PC-9 (cell line): Measurements from ENCODE around the gene RNF19B. TPM values are rescaled to one million over a fixed set of nuclear protein-coding genes. Genes with fewer than 3 reads are reported as not detected.

Experiments
- BruUV-seq: library from RNA; stranded (reverse); fragments of 400-500 nt; replicated peaks from 2 replicates; lab custom pipeline; 2021; lab: Mats Ljungman, UMichigan
- CTCF ChIA-PET: fragments of 300-600 bp; sonication (Branson Sonifier 250); formaldehyde crosslinking; loops from one replicate; lab custom pipeline; 2022; ENCODE audit warnings: antibody characterized with exemption; lab: Charles Lee
- POLR2A ChIA-PET: fragments of 300-600 bp; sonication (Branson Sonifier 250); formaldehyde crosslinking; loops from one replicate; lab custom pipeline; 2022; ENCODE audit warnings: antibody characterized with exemption; ENCODE audit not compliant: unreplicated experiment; lab: Charles Lee
- DNase-seq, 2 experiments: peaks; one replicate each; pipeline versions ENCODE4 v3.0.0 to v3.0.0-alpha.2; 2015 to 2022; ENCODE audit warnings: mixed read lengths in 1 of 2
- H2AFZ ChIP-seq: fragments of 200-600 bp; sonication (generic); 2 replicates; pipeline ENCODE4 v1.8.1; 2017; ENCODE audit warnings: antibody characterized with exemption
- H3F3A ChIP-seq: fragments of 200-600 bp; sonication (generic); 2 replicates; pipeline ENCODE4 v1.8.1; 2017; ENCODE audit warnings: antibody characterized with exemption, mild to moderate bottlenecking, low read depth; ENCODE audit not compliant: insufficient read depth
- H3K27ac ChIP-seq: fragments of 200-600 bp; sonication (generic); 2 replicates; pipeline ENCODE4 v1.6.1; 2016; ENCODE audit warnings: mixed run types
- H3K27me3 ChIP-seq: fragments of 200-600 bp; sonication (generic); 2 replicates; pipeline ENCODE4 v1.6.1; 2016; ENCODE audit warnings: low read depth, mixed run types; ENCODE audit not compliant: insufficient read depth
- H3K36me3 ChIP-seq: fragments of 200-600 bp; sonication (generic); 2 replicates; pipeline ENCODE4 v1.6.1; 2016; ENCODE audit warnings: low read depth, mixed run types
- H3K4me1 ChIP-seq: fragments of 200-600 bp; sonication (generic); replicated peaks from 2 replicates; pipeline ENCODE4 v1.6.1; 2016; ENCODE audit warnings: mixed run types; ENCODE audit not compliant: insufficient read depth
- H3K4me2 ChIP-seq: fragments of 200-600 bp; sonication (generic); 2 replicates; pipeline ENCODE4 v1.6.1; 2017; ENCODE audit warnings: mixed run types
- H3K4me3 ChIP-seq: fragments of 200-600 bp; sonication (generic); 2 replicates; pipeline ENCODE4 v1.6.1; 2016; ENCODE audit warnings: mixed run types
- H3K79me2 ChIP-seq: fragments of 200-600 bp; sonication (generic); 2 replicates; pipeline ENCODE4 v1.6.1; 2017; ENCODE audit warnings: low read depth, mixed run types
- H3K9me2 ChIP-seq: fragments of 200-600 bp; sonication (generic); 2 replicates; pipeline ENCODE4 v1.8.1; 2017; ENCODE audit warnings: mild to moderate bottlenecking; ENCODE audit not compliant: insufficient read depth
- H3K9me3 ChIP-seq: fragments of 200-600 bp; sonication (generic); 2 replicates; pipeline ENCODE4 v1.8.1; 2016; ENCODE audit warnings: low read depth; ENCODE audit not compliant: insufficient read depth
- H4K20me1 ChIP-seq: fragments of 200-600 bp; sonication (generic); 2 replicates; pipeline ENCODE4 v1.8.1; 2017; ENCODE audit not compliant: insufficient read depth
- CTCF ChIP-seq: fragments of 200-600 bp; sonication (generic); conservative IDR thresholded peaks from 2 replicates; pipeline ENCODE4 v1.6.1; 2017; ENCODE audit warnings: mixed run types, antibody characterized with exemption, mild to moderate bottlenecking, moderate library complexity
- EZH2 ChIP-seq: fragments of 200-600 bp; sonication (generic); IDR thresholded peaks from 2 replicates; pipeline ENCODE4 v1.8.0; 2017; ENCODE audit warnings: antibody characterized with exemption, low read depth
- intact Hi-C: fragments of 100-400 bp; cut with micrococcal nuclease; formaldehyde crosslinking; loops from one replicate; pipeline ENCODE4 v1.10.0; 2022; ENCODE audit not compliant: unreplicated experiment
- total RNA-seq: library from RNA; stranded (reverse); gene quantifications from 2 replicates; pipeline ENCODE4 v1.2.3, GENCODE V29; 2021

RNF19B gene
- total RNA-seq, 1 experiment from 2014 or later: 25.4 TPM

GRCh38 chr1:32889731-32890278, 74.8 kb downstream of the RNF19B start:
- no peaks in the 10 kb centered on the region for H3K36me3 ChIP-seq
- peaks cover 8% of the 10 kb centered on the region; the same call in 1 of the 2 replicates for H3K27me3 ChIP-seq
- POLR2A ChIA-PET: interaction anchor here (0.6 kb wide), 1 partner anchor 178 kb away, joined by 3 read pairs; no protein-coding TSS in a partner anchor

GRCh38 chr1:32888677-32889420, 75.8 kb downstream of the RNF19B start:
- H3K27ac ChIP-seq: no peak overlapping the region
- no peak for DNase-seq
- H2AFZ ChIP-seq: no peak overlapping the region
- H3F3A ChIP-seq: no peaks in the 10 kb centered on the region
- no peak for TF ChIP-seq CTCF
- no peak for TF ChIP-seq EZH2
- no peak overlapping the region for H3K4me2 ChIP-seq
- no peak overlapping the region for H3K4me3 ChIP-seq
- ChIA-PET CTCF (no interaction called here), POLR2A (no interaction called here)
- no peaks in the 10 kb centered on the region for H3K36me3 ChIP-seq
- no peaks in the 10 kb centered on the region for H3K9me2 ChIP-seq
- BruUV-seq: no TSS peak
- intact Hi-C loops: no loop called here
- H3K9me3 ChIP-seq: no peaks in the 10 kb centered on the region
- no peaks in the 10 kb centered on the region for H3K79me2 ChIP-seq
- peaks cover 8% of the 10 kb centered on the region; the same call in 1 of the 2 replicates for H3K27me3 ChIP-seq
- H4K20me1 ChIP-seq: no peaks in the 10 kb centered on the region
- no peaks in the 10 kb centered on the region for H3K4me1 ChIP-seq

More at GRCh38 chr1:32889731-32890278, 74.8 kb downstream of the RNF19B start:
- no peak for DNase-seq
- no TSS peak for BruUV-seq
- no peaks in the 10 kb centered on the region for H3K9me2 ChIP-seq
- TF ChIP-seq CTCF (no peak), EZH2 (no peak)
- no peak overlapping the region for H3K4me2 ChIP-seq
- intact Hi-C loops: no loop called here
- H3K4me1 ChIP-seq: no peaks in the 10 kb centered on the region
- no peaks in the 10 kb centered on the region for H3K9me3 ChIP-seq
- CTCF ChIA-PET: interaction anchor here (0.5 kb wide), 1 partner anchor 24 kb away, joined by 12 read pairs; no protein-coding TSS in a partner anchor
- no peaks in the 10 kb centered on the region for H4K20me1 ChIP-seq
- no peak overlapping the region for H2AFZ ChIP-seq
- no peaks in the 10 kb centered on the region for H3K79me2 ChIP-seq
- H3K4me3 ChIP-seq: no peak overlapping the region
- no peak overlapping the region for H3K27ac ChIP-seq
- no peaks in the 10 kb centered on the region for H3F3A ChIP-seq

- intact Hi-C loops: no loop called here
- Histone ChIP-seq H3K9me2 (no peaks in the 10 kb centered on the region), H3K27ac (no peak overlapping the region), H3K4me3 (no peak overlapping the region), H3K36me3 (no peaks in the 10 kb centered on the region), H3K4me1 (no peaks in the 10 kb centered on the region), H3K27me3 (peaks cover 8% of the 10 kb centered on the region; the same call in 1 of the 2 replicates), H3K4me2 (no peak overlapping the region), H2AFZ (no peak overlapping the region), H3K79me2 (no peaks in the 10 kb centered on the region), H3F3A (no peaks in the 10 kb centered on the region), H4K20me1 (no peaks in the 10 kb centered on the region), H3K9me3 (no peaks in the 10 kb centered on the region)
- no peak for DNase-seq
- no peak for TF ChIP-seq CTCF
- no peak for TF ChIP-seq EZH2
- ChIA-PET POLR2A (no interaction called here), CTCF (no interaction called here)
- BruUV-seq: no TSS peak
These were observed 76.5 kb downstream of the RNF19B start for GRCh38 chr1:32888134-32888533.
